GM12874 (cell line): ENCODE measurements around the gene GPC5.

Experiments
- TF ChIP-seq, protein P1 (sequence below): IDR thresholded peaks from 2 replicates; pipeline ENCODE4 v1.5.1; 2011; ENCODE audit warnings: low read depth, mild to moderate bottlenecking, control low read depth, low read length, moderate library complexity; ENCODE audit not compliant: insufficient read depth

The GPC5 gene

DNA sequence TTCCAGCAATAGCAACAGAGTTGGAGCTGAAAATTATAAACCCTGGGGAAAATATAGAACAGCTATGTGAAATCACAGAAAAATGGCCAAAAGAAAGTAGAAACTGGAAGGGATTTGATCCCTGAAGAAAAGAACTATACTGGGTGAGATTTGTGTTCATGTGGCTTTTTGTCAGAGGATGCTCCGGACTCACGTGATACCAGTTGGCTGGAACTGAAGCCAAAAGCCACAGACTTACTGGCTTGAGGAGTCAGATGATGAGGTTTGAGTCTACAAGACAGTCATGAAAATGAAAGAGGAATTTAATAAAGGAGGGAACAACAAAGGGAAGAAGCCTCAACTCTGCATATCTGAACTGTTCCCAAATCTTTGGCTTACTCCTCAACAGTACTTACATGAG, 427.1 kb downstream of the GPC5 start:
- TF ChIP-seq, protein P1, sequence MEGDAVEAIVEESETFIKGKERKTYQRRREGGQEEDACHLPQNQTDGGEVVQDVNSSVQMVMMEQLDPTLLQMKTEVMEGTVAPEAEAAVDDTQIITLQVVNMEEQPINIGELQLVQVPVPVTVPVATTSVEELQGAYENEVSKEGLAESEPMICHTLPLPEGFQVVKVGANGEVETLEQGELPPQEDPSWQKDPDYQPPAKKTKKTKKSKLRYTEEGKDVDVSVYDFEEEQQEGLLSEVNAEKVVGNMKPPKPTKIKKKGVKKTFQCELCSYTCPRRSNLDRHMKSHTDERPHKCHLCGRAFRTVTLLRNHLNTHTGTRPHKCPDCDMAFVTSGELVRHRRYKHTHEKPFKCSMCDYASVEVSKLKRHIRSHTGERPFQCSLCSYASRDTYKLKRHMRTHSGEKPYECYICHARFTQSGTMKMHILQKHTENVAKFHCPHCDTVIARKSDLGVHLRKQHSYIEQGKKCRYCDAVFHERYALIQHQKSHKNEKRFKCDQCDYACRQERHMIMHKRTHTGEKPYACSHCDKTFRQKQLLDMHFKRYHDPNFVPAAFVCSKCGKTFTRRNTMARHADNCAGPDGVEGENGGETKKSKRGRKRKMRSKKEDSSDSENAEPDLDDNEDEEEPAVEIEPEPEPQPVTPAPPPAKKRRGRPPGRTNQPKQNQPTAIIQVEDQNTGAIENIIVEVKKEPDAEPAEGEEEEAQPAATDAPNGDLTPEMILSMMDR = no peak

DNA sequence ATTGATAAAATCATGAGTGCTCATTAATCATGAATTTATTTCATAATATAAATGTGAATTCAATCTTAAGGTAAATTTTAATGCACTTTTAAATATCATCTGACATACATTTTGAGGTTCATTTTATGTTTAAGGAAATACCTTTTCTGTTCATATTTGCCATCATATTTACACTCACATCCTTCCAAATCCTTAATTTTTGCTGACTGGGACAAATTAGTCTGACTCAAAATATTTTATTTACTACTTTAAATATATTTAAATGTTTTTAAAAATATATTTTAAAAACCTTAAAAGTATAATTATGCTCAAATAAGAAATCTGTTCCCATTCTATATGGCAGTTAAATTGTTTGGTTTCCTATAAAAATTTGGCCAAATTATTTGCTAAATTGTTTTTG, 438.1 kb downstream of the GPC5 start:
- TF ChIP-seq, protein P1 = no peak

DNA sequence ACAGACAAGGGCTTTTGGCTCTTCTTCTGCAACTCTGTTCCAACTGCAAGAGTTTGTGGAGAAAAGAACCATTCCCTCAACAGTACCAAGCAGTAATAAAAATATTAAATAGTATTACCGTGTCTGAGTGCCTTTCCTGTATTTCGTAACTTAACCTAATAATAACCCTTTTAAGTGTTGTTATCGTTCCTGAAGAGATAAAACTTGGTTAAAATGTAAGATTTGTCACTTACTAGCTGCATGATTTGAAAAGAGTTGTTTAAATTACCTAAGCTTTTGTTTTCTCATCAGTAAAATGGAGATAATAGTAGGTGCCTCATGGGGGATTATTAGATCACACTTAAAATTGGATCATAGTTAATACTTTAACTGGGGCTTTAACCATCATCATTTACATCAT, 447.2 kb downstream of the GPC5 start:
- TF ChIP-seq, protein P1 = no peak

DNA sequence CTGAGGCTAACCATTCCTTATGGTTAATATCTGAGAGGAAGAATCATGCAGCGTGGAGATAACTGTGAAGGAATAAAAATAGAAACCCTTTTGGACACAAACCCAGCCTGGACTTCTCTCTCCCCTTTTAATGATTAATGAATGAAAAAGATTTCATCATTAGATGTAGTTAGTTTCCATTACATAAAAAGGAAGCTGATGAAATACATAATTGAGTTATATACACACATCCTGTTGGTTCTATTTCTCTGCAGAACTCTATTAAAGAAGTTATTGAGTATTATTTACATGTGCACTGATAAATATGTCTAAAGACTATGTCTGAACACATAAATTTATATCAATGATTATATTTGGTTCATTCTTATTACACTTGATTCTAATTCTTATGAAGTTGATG, 465.3 kb downstream of the GPC5 start:
- TF ChIP-seq, protein P1 = no peak

DNA sequence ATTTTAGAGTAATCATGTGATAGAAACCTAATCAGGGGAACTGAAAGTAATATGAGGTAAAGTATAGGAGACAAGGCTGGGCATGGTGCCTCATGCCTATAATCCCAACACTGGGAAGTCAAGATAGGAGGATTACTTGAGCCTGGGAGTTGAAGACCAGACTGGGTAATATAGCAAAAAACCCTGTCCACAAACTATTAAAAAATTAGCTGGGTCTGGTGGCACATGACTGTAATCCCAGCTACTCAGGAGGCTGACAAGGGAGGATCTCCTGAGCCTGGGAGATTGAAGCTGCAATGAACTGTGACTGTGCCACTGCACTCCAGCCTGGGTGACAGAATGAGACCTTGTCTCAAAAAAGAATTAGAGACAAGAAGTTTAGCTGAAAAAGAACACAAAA, 469.9 kb downstream of the GPC5 start:
- TF ChIP-seq, protein P1 = no peak

DNA sequence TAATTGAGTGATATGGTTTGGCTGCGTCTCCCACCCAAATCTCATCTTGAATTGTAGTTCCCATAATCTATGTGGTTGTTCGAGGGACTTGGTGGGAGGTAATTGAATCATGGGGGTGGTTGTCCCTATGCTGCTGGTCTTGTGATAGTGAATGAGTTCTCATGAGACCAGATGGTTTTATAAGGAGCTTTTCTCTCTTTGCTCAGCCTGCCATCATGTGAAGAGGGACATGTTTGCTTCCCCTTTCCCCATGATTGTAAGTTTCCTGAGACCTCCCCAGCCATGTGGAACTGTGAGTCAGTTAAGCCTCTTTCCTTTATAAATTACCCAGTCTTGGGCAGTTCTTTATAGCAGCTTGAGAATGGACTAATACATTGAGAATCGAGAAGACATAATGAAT, 480.1 kb downstream of the GPC5 start:
- TF ChIP-seq, protein P1 = no peak

DNA sequence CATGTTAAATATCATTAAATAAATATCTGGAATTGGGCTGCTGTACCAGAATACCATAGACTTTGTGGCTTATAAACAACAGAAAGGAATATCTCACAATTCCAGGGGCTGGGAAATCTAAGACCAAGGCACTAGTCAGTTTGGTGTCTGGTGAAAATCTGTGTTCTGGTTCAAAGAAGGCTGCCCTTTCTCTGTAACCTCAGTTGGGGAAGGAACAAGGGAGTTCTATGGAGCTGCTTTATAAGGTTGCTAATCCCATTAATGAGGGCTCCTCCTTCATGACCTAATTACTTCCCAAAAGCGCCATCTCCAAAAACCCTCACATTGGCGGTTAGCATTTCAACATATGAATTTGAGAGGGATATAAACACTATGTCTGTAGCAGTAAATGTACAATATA, 480.9 kb downstream of the GPC5 start:
- TF ChIP-seq, protein P1 = no peak

DNA sequence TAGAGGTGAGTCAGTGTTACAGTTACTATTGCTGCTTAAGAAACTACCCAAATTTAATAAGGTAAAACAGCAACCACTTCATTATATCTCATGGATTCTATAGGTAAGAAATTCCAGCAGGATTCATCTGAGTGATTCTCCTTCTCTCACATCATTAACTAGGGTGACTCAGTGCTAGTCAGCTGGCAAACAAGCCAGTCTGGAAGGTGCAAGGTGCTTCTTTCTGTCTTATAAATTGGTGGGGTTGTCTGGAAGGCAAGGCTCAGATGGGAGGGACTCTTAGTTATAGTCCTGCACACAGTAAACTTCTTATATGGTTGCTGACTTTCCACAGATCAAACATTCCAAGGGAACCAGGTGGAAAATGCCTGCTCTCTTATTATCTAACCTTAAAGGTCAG, 484.5 kb downstream of the GPC5 start:
- TF ChIP-seq, protein P1 = no peak
